ENCODE measurements around the gene C7orf33. TPM values are rescaled to one million over a fixed set of nuclear protein-coding genes. Genes with fewer than 3 reads are reported as not detected.
"Not testable (repeated sequence)": the region's sequence is repeated elsewhere in the genome, so short reads cannot be mapped to it uniquely, and the experiment has no call there.

Gene C7orf33
- not detected for total RNA-seq

- no peak for DNase-seq
Measured at GRCh38 chr7:148590471-148590870, at the start of gene C7orf33. Gene C7orf33 (plus strand): TSS chr7:148590766. CDS start chr7:148590926, 160 bp downstream.

- no peak for DNase-seq
Measured at GRCh38 chr7:148541891-148542504, 48.6 kb upstream of the C7orf33 start.

GRCh38 chr7:148543302-148543701 lies 47.3 kb upstream of the C7orf33 start:
- DNase-seq: no peak

- no peak for DNase-seq
Measured at GRCh38 chr7:148545172-148545571, 45.4 kb upstream of the C7orf33 start.

GRCh38 chr7:148545932-148546331 lies 44.6 kb upstream of the C7orf33 start:
- no peak for DNase-seq

- DNase-seq: no peak
Measured at GRCh38 chr7:148546857-148547256, 43.7 kb upstream of the C7orf33 start.

GRCh38 chr7:148547951-148548350 lies 42.6 kb upstream of the C7orf33 start:
- no peak for DNase-seq

GRCh38 chr7:148553979-148554378 lies 36.6 kb upstream of the C7orf33 start:
- DNase-seq: no peak

GRCh38 chr7:148556892-148557291 lies 33.7 kb upstream of the C7orf33 start:
- DNase-seq: no peak

- no peak for DNase-seq
Measured at GRCh38 chr7:148558914-148559313, 31.7 kb upstream of the C7orf33 start.

GRCh38 chr7:148561099-148561498 lies 29.5 kb upstream of the C7orf33 start:
- DNase-seq: no peak

- no peak for DNase-seq
Measured at GRCh38 chr7:148563583-148564274, 26.8 kb upstream of the C7orf33 start.

GRCh38 chr7:148564275-148564951 lies 26.2 kb upstream of the C7orf33 start:
- peak; percentile 27 for DNase-seq

GRCh38 chr7:148566736-148567135 lies 23.8 kb upstream of the C7orf33 start:
- DNase-seq: no peak

- no peak for DNase-seq
Measured at GRCh38 chr7:148567524-148567923, 23.0 kb upstream of the C7orf33 start.

- no peak for DNase-seq
Measured at GRCh38 chr7:148570510-148570909, 20.1 kb upstream of the C7orf33 start.

GRCh38 chr7:148570973-148571372 lies 19.6 kb upstream of the C7orf33 start:
- not testable (repeated sequence) for DNase-seq

GRCh38 chr7:148571381-148571780 lies 19.2 kb upstream of the C7orf33 start:
- no peak for DNase-seq

GRCh38 chr7:148572067-148572522 lies 18.5 kb upstream of the C7orf33 start:
- no peak for DNase-seq

GRCh38 chr7:148573581-148573980 lies 17.0 kb upstream of the C7orf33 start:
- not testable (repeated sequence) for DNase-seq

GRCh38 chr7:148575640-148576411 lies 14.7 kb upstream of the C7orf33 start:
- peak; percentile 6 for DNase-seq

GRCh38 chr7:148579366-148579765 lies 11.2 kb upstream of the C7orf33 start:
- DNase-seq: no peak

- no peak for DNase-seq
Measured at GRCh38 chr7:148580446-148580845, 10.1 kb upstream of the C7orf33 start.
